ENCODE results near the gene RPS15. TPM values are rescaled to one million over a fixed set of nuclear protein-coding genes. Genes with fewer than 3 reads are reported as not detected.

RPS15 gene
- total and polyA plus RNA-seq, 2 of the 13 experiments (the other 11 are each of a cell fraction or from before 2014, with no cell fraction given) = 695 to 1,411 TPM

DNA sequence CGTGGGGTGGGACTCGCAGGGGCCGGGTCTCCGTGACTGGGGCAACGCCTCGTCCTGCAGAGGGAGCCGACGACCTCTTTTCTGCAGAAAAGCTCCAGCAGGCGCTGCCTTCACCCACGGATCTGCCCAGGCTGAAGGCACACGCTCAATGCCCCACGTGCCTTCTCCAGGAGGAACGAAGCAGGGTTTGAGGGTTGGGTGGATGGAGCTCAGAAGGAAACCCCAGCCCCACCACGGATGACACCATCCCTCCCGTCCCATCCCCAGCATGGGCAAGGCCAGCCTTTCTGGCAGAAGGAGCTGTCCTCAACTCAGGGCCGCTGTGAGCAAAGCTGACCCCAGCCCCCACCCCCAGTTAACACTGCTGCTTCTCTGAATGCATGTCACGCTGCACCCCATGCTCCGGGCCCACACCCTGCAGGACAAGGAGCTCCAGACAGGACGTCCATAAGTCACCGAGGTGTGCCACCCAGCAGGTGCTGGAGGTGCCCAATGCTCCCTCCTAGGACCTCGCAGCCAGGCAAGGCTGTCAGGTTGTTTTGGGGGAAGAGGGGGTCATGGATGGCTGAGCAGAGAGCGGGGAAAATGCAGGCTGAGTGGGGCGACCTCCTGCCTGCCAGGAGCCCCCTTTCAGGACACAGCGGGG lies 33.4 kb downstream of the RPS15 start (continued):
- TF ChIP-seq FOXA3 (CRISPR knock-in tag; IDR thresholded peaks at IDR 0.05) (no peak), FLYWCH1 (CRISPR knock-in tag; IDR thresholded peaks at IDR 0.05) (no peak), DPF2 (CRISPR knock-in tag; IDR thresholded peaks at IDR 0.05; ENCODE audit: borderline replicate concordance, low read depth) (no peak), STAG1 (CRISPR knock-in tag; IDR thresholded peaks at IDR 0.05) (peak; percentile 43), HES4 (CRISPR knock-in tag; IDR thresholded peaks at IDR 0.05; ENCODE audit: borderline replicate concordance) (no peak), ELF1 (CRISPR knock-in tag; IDR thresholded peaks at IDR 0.05) (no peak), KMT2B (CRISPR knock-in tag; IDR thresholded peaks at IDR 0.05) (no peak), MBD4 (IDR thresholded peaks at IDR 0.05; ENCODE audit: borderline replicate concordance, low read length) (no peak), ZNF205 (CRISPR knock-in tag; IDR thresholded peaks at IDR 0.05) (no peak), POLR2A (IDR thresholded peaks at IDR 0.05; ENCODE audit: insufficient read depth in 1 of 2, low read depth in 2 of 2, low read length in 2 of 2) (0 out of 4 replicates have a peak, but pooled peaks of 1 of the 2 experiments have one; percentile 7), SP5 (CRISPR knock-in tag; IDR thresholded peaks at IDR 0.05; ENCODE audit: borderline replicate concordance, low read depth) (no peak), MXD4 (CRISPR knock-in tag; IDR thresholded peaks at IDR 0.05) (no peak), ATF1 (CRISPR knock-in tag; IDR thresholded peaks at IDR 0.05) (no peak), ZSCAN20 (CRISPR knock-in tag; IDR thresholded peaks at IDR 0.05; ENCODE audit: borderline replicate concordance) (no peak), AGO1 (IDR thresholded peaks at IDR 0.05; ENCODE audit: low read depth, low read length, poor library complexity, severe bottlenecking) (peak; percentile 4), RXRA (CRISPR knock-in tag; IDR thresholded peaks at IDR 0.05) (no peak)
